HCT116 (cell line): ENCODE data around the gene PYGB. TPM values are rescaled to one million over a fixed set of nuclear protein-coding genes. Genes with fewer than 3 reads are reported as not detected.

Experiments
- ATAC-seq: fragments of 200-7000 bp; cut with Tn5 transposase; 2 replicates; pipeline ENCODE4 v1.9.1; 2020; ENCODE audit warnings: mild to moderate bottlenecking, moderate library complexity
- BruUV-seq: library from RNA; stranded (reverse); fragments of 400-500 nt; replicated peaks from 2 replicates; lab custom pipeline; 2021; lab: Mats Ljungman, UMichigan
- CTCF ChIA-PET: fragments of 300-600 bp; sonication (Branson Sonifier 250); formaldehyde crosslinking; loops from one replicate; lab custom pipeline; 2021; ENCODE audit warnings: antibody characterized with exemption; lab: Charles Lee
- POLR2A ChIA-PET: fragments of 300-600, 350-600 bp; sonication (Branson Sonifier 250); formaldehyde crosslinking; loops from one replicate; lab custom pipeline; 2021; ENCODE audit warnings: antibody characterized with exemption; lab: Charles Lee
- RAD21 ChIA-PET, 2 experiments: fragments of 300-600 bp; sonication (Branson Sonifier 250); formaldehyde crosslinking; loops; one replicate each; lab custom pipeline; 2023; ENCODE audit warnings: low total read pairs in 2 of 2; ENCODE audit not compliant: uncharacterized antibody in 2 of 2, unreplicated experiment in 2 of 2, low non-redundant PET in 1 of 2; lab: Charles Lee
- DNase-seq: peaks from one replicate; pipeline ENCODE4 v3.0.0-alpha.2; 2010; ENCODE audit warnings: low read depth, low spot score
- H2AFZ ChIP-seq: fragments of 200-600 bp; shearing (Covaris generic), sonication (generic); 2 replicates; pipeline ENCODE4 v1.6.1; 2017; ENCODE audit warnings: low read depth, mixed run types, mixed read lengths, antibody characterized with exemption, low read length; ENCODE audit not compliant: poor library complexity, severe bottlenecking
- H3K27ac ChIP-seq: 2 replicates; pipeline ENCODE4 v1.5.1; 2012; ENCODE audit warnings: low read depth, low read length
- H3K27me3 ChIP-seq: fragments of 200-600 bp; sonication (generic); 2 replicates; pipeline ENCODE4 v1.6.1; 2016; ENCODE audit warnings: mixed run types, low read length, mixed read lengths; ENCODE audit not compliant: insufficient read depth
- H3K36me3 ChIP-seq, 2 experiments: fragments of 200-500 bp in 1 of 2; fragments of 200-600 bp in 1 of 2; sonication (Bioruptor generic) in 1 of 2; sonication (generic) in 1 of 2; 2 replicates each; pipeline versions ENCODE4 v1.5.1 to v1.6.1; 2014 to 2016; ENCODE audit warnings: low read length in 2 of 2, inconsistent platforms in 1 of 2, mixed read lengths in 1 of 2, mixed run types in 1 of 2; ENCODE audit not compliant: insufficient read depth in 2 of 2, control insufficient read depth in 1 of 2
- H3K4me1 ChIP-seq, 2 experiments: fragments of 200-600 bp in 1 of 2; sonication (generic) in 1 of 2; 2 replicates each; pipeline versions ENCODE4 v1.5.1 to v1.6.1; 2012 to 2017; ENCODE audit warnings: low read length in 2 of 2, inconsistent platforms in 1 of 2, mild to moderate bottlenecking in 1 of 2, mixed read lengths in 1 of 2, mixed run types in 1 of 2, moderate library complexity in 1 of 2; ENCODE audit not compliant: insufficient read depth in 2 of 2, control insufficient read depth in 1 of 2
- H3K4me2 ChIP-seq: fragments of 200-600 bp; sonication (generic); 2 replicates; pipeline ENCODE4 v1.6.1; 2017; ENCODE audit warnings: mixed run types, low read length, mixed read lengths
- H3K4me3 ChIP-seq, 2 experiments: fragments of 200-600 bp in 1 of 2; sonication (generic) in 1 of 2; replicated peaks in 1 of 2; 2 replicates each; pipeline ENCODE4 v1.5.1; 2011 to 2016; ENCODE audit warnings: low read length in 2 of 2, control low read depth in 1 of 2, low read depth in 1 of 2, mild to moderate bottlenecking in 1 of 2, mixed read lengths in 1 of 2, mixed run types in 1 of 2
- H3K79me2 ChIP-seq: fragments of 200-600 bp; sonication (generic); 2 replicates; pipeline ENCODE4 v1.6.1; 2017; ENCODE audit warnings: mild to moderate bottlenecking, mixed run types, low read length, moderate library complexity, mixed read lengths; ENCODE audit not compliant: insufficient read depth
- H3K9ac ChIP-seq: fragments of 200-600 bp; sonication (generic); 2 replicates; pipeline ENCODE4 v1.6.1; 2016; ENCODE audit warnings: low read length, mixed read lengths
- H3K9me2 ChIP-seq: fragments of 200-600 bp; sonication (generic), shearing (Covaris generic); 2 replicates; pipeline ENCODE4 v1.6.1; 2017; ENCODE audit warnings: mixed run types, mild to moderate bottlenecking, moderate library complexity; ENCODE audit not compliant: insufficient read depth
- H3K9me3 ChIP-seq, 2 experiments: fragments of 200-500 bp in 1 of 2; fragments of 200-600 bp in 1 of 2; sonication (Bioruptor generic) in 1 of 2; sonication (generic) in 1 of 2; 2 replicates each; pipeline ENCODE4 v1.6.1; 2014 to 2017; ENCODE audit warnings: low read length in 2 of 2, mixed read lengths in 2 of 2, inconsistent platforms in 1 of 2, low read depth in 1 of 2, mild to moderate bottlenecking in 1 of 2, mixed run types in 1 of 2, moderate library complexity in 1 of 2; ENCODE audit not compliant: control insufficient read depth in 1 of 2, insufficient read depth in 1 of 2
- H4K20me1 ChIP-seq: fragments of 200-600 bp; sonication (generic), shearing (Covaris generic); 2 replicates; pipeline ENCODE4 v1.6.1; 2017; ENCODE audit warnings: mixed run types, mild to moderate bottlenecking, moderate library complexity; ENCODE audit not compliant: insufficient read depth
- ATF3 ChIP-seq: IDR thresholded peaks from 2 replicates; pipeline ENCODE4 v1.6.1; 2012
- CEBPB ChIP-seq: IDR thresholded peaks from 2 replicates; pipeline ENCODE4 v1.6.1; 2012; ENCODE audit warnings: low read depth
- CTCF ChIP-seq, 3 experiments: fragments of 200-600 bp in 1 of 3; sonication (generic) in 1 of 3; IDR thresholded peaks in 2 of 3; conservative IDR thresholded peaks in 1 of 3; 2 replicates each; pipeline ENCODE4 v1.5.1; 2012 to 2017; ENCODE audit warnings: low read depth in 2 of 3, low read length in 2 of 3, antibody characterized with exemption in 1 of 3, borderline replicate concordance in 1 of 3, control low read depth in 1 of 3, mild to moderate bottlenecking in 1 of 3, mixed read lengths in 1 of 3, mixed run types in 1 of 3, moderate library complexity in 1 of 3; ENCODE audit not compliant: insufficient read depth in 1 of 3
- EGR1 ChIP-seq: IDR thresholded peaks from 2 replicates; pipeline ENCODE4 v1.6.1; 2012; ENCODE audit warnings: low read depth
- ELF1 ChIP-seq: IDR thresholded peaks from 2 replicates; pipeline ENCODE4 v1.6.1; 2012; ENCODE audit warnings: low read depth, borderline replicate concordance
- EZH2 ChIP-seq: fragments of 200-600 bp; sonication (generic); IDR thresholded peaks from 2 replicates; pipeline ENCODE4 v1.6.1; 2017; ENCODE audit warnings: antibody characterized with exemption, mixed run types
- EZH2phosphoT487 ChIP-seq: fragments of 200-600 bp; IDR thresholded peaks from 2 replicates; pipeline ENCODE4 v1.6.1; 2018; ENCODE audit warnings: antibody characterized with exemption, borderline replicate concordance
- JUND ChIP-seq: IDR thresholded peaks from 2 replicates; pipeline ENCODE4 v1.6.1; 2012
- POLR2A ChIP-seq: IDR thresholded peaks from 2 replicates; pipeline ENCODE4 v1.7.0; 2011; ENCODE audit warnings: borderline replicate concordance; ENCODE audit not compliant: insufficient read depth, insufficient read length; ENCODE audit errors: extremely low read depth
- POLR2AphosphoS5 ChIP-seq: IDR thresholded peaks from 2 replicates; pipeline ENCODE4 v1.6.1; 2011; ENCODE audit warnings: mild to moderate bottlenecking, low read depth, low read length, moderate library complexity
- RAD21 ChIP-seq: IDR thresholded peaks from 2 replicates; pipeline ENCODE4 v1.6.1; 2012; ENCODE audit warnings: low read depth, mild to moderate bottlenecking
- SP1 ChIP-seq: IDR thresholded peaks from 2 replicates; pipeline ENCODE4 v1.6.1; 2012; ENCODE audit warnings: low read depth
- SRF ChIP-seq: IDR thresholded peaks from 2 replicates; pipeline ENCODE4 v1.6.1; 2012; ENCODE audit warnings: low read depth
- TCF7L2 ChIP-seq: IDR thresholded peaks from 2 replicates; pipeline ENCODE4 v1.7.0; 2011; ENCODE audit warnings: borderline replicate concordance, inconsistent platforms; ENCODE audit not compliant: insufficient read depth, insufficient read length; ENCODE audit errors: extremely low read depth
- ZBTB33 ChIP-seq: IDR thresholded peaks from 2 replicates; pipeline ENCODE4 v1.6.1; 2011; ENCODE audit warnings: mild to moderate bottlenecking, low read length, moderate library complexity; ENCODE audit not compliant: insufficient replicate concordance; ENCODE audit errors: extremely low read depth
- ZFX ChIP-seq: fragments of 450-650 bp; IDR thresholded peaks from 2 replicates; pipeline ENCODE4 v1.6.1; 2017
- ZNF274 ChIP-seq: fragments of 200-500 bp; sonication (Bioruptor generic); IDR thresholded peaks from 2 replicates; pipeline ENCODE4 v1.6.1; 2014; ENCODE audit warnings: mild to moderate bottlenecking, low read depth, low read length, inconsistent platforms
- intact Hi-C: fragments of 100-400 bp; cut with micrococcal nuclease; formaldehyde crosslinking; loops from 2 replicates; pipeline ENCODE4 v1.10.0; 2022
- total RNA-seq: library from RNA; stranded (reverse); gene quantifications from one replicate; pipeline ENCODE4 v1.2.1, GENCODE V29; 2021; ENCODE audit not compliant: unreplicated experiment
- TF ChIP-seq, protein P1 (sequence below): IDR thresholded peaks from 2 replicates; pipeline ENCODE4 v1.6.1; 2012
- TF ChIP-seq, protein P2 (sequence below): IDR thresholded peaks from 2 replicates; pipeline ENCODE4 v1.6.1; 2012; ENCODE audit warnings: low read depth

PYGB gene
- total RNA-seq, 1 experiment from 2014 or later, result 87.8 TPM

DNA sequence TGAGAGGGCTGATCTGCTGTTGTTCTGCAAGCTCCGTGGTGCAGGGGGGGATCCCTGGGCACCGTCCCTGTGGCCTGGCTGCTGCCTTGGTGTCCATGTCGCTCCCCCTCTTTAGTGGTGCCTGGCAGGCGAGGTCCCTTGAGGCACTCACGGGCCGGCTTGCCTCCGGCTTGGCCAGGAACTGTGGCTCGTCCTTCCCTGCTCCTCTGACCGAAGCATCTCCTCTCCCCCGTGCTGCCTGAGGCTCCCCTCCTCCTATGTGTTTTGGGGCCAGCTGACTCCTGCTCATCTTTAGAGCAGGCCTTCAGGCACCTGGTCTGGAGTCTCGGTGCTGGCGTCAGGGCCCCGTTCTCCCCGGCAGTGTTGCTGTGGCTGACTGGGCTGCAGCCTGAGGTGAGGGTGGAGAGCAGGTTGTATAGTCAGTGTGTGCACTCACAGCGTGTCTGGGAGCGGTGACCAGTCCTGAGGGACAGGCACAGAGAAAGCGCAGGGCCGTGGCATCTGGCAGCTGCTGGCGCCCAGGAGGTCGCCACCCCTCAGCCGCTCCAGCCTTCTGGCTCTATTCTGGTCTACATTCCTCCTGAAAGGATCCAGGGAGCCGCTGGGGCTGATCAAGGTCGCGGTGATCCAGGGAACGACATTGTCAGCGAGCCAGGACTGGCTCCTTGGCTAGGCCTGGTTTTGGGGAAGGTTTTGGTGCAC, 43.7 kb downstream of the PYGB start:
- TF ChIP-seq CTCF (IDR thresholded peaks at IDR 0.05 in 2 of 3, conservative IDR thresholded peaks at IDR 0.05 in 1 of 3; ENCODE audit: borderline replicate concordance in 1 of 3, insufficient read depth in 1 of 3, low read depth in 2 of 3, low read length in 2 of 3), result no peak
- no peak for TF ChIP-seq ZBTB33
- TF ChIP-seq, protein P1, sequence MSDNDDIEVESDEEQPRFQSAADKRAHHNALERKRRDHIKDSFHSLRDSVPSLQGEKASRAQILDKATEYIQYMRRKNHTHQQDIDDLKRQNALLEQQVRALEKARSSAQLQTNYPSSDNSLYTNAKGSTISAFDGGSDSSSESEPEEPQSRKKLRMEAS, result no peak
- no peak for TF ChIP-seq ELF1
- no peak for TF ChIP-seq EZH2
- TF ChIP-seq POLR2A, result no peak
- TF ChIP-seq EGR1, result no peak
- TF ChIP-seq SRF, result no peak
- no peak for TF ChIP-seq EZH2phosphoT487
- no peak for TF ChIP-seq ATF3
- TF ChIP-seq TCF7L2, result no peak
- TF ChIP-seq POLR2AphosphoS5, result no peak
- TF ChIP-seq, protein P2, sequence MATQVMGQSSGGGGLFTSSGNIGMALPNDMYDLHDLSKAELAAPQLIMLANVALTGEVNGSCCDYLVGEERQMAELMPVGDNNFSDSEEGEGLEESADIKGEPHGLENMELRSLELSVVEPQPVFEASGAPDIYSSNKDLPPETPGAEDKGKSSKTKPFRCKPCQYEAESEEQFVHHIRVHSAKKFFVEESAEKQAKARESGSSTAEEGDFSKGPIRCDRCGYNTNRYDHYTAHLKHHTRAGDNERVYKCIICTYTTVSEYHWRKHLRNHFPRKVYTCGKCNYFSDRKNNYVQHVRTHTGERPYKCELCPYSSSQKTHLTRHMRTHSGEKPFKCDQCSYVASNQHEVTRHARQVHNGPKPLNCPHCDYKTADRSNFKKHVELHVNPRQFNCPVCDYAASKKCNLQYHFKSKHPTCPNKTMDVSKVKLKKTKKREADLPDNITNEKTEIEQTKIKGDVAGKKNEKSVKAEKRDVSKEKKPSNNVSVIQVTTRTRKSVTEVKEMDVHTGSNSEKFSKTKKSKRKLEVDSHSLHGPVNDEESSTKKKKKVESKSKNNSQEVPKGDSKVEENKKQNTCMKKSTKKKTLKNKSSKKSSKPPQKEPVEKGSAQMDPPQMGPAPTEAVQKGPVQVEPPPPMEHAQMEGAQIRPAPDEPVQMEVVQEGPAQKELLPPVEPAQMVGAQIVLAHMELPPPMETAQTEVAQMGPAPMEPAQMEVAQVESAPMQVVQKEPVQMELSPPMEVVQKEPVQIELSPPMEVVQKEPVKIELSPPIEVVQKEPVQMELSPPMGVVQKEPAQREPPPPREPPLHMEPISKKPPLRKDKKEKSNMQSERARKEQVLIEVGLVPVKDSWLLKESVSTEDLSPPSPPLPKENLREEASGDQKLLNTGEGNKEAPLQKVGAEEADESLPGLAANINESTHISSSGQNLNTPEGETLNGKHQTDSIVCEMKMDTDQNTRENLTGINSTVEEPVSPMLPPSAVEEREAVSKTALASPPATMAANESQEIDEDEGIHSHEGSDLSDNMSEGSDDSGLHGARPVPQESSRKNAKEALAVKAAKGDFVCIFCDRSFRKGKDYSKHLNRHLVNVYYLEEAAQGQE, result no peak
- TF ChIP-seq CEBPB, result no peak
- TF ChIP-seq RAD21, result no peak
- no peak for TF ChIP-seq ZFX
- TF ChIP-seq ZNF274, result no peak
- TF ChIP-seq JUND, result no peak
- TF ChIP-seq SP1, result no peak
- H3K4me2 ChIP-seq, result no peak overlapping the region
- no peak overlapping the region for H3K27ac ChIP-seq
- peaks cover 7 to 11% of the 10 kb centered on the region in 2 experiments; a peak in 3 of 4 replicates for H3K4me1 ChIP-seq
- H3K9ac ChIP-seq, result no peak overlapping the region
- H3K9me3 ChIP-seq, result no peaks in the 10 kb centered on the region
- intact Hi-C loops, result no loop called here
- no peaks in the 10 kb centered on the region for H4K20me1 ChIP-seq
- ATAC-seq (no peak), DNase-seq (no peak)
- no peaks in the 10 kb centered on the region for H3K27me3 ChIP-seq
- no TSS peak for BruUV-seq
- H2AFZ ChIP-seq, result no peak overlapping the region
- H3K79me2 ChIP-seq, result no peaks in the 10 kb centered on the region
- H3K9me2 ChIP-seq, result no peaks in the 10 kb centered on the region
- CTCF ChIA-PET, result no interaction called here
- RAD21 ChIA-PET, result no interaction called here
- peaks cover 3 to 4% of the 10 kb centered on the region in 2 experiments; a peak in 2 of 4 replicates for H3K36me3 ChIP-seq
- H3K4me3 ChIP-seq, result no peak overlapping the region
- POLR2A ChIA-PET, result no interaction called here
